GM10266 (cell line): ENCODE measurements around the gene IPO8.

ENCODE experiments used
- DNase-seq: peaks from one replicate; pipeline ENCODE4 v3.0.0; 2012; ENCODE audit errors: extremely low spot score
- CTCF ChIP-seq: IDR thresholded peaks from 2 replicates; pipeline ENCODE4 v1.5.1; 2012; ENCODE audit warnings: mild to moderate bottlenecking, low read depth; ENCODE audit not compliant: control insufficient read depth, insufficient read depth; ENCODE audit errors: missing control alignments

Gene IPO8

DNA sequence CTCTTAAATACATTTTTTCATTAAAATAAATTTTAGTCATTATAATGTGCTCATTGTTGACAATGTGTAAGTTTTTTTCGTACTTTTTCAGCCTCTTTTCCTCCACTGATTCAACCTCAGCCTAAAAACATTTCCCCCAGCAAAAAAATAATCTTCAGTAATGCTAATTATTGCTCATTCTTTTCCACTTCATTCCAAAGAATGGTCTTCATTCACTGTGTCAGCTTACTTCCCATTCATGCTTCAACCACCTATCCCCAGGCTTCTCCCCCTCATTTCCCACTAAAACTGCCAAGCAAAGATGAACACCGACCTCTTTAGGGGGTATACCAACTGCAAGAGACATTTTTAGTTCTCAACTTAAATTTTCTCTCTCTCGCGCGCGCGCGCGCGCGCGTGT lies 2.7 kb upstream of the IPO8 start:
- DNase-seq: no peak
- no peak for TF ChIP-seq CTCF

DNA sequence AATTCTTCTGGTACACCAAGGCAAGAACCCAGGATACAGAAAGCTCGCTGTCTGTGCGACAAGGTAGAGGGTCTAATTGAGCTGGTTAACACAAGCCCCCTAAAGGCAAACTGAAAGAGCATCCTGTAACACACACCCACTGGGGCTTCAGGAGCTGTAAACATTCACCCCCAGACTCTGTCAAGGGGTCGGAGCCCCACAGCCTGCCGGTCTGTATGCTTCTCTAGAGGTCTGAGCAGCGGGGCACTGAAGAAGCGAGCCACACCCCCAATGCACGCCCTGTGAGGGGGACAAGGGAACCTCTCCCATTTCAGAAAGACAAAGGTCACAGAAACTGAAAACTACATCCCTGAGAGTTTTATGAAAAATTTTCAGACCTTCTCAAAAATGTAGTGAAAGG lies 1.3 kb upstream of the IPO8 start:
- TF ChIP-seq CTCF: no peak
- no peak for DNase-seq

- DNase-seq: no peak
- no peak for TF ChIP-seq CTCF
Observed at GRCh38 chr12:30696486-30696885, 817 bp upstream of the IPO8 start.

- no peak for TF ChIP-seq CTCF
Observed at GRCh38 chr12:30696103-30696408, 387 bp upstream of the IPO8 start.

DNA sequence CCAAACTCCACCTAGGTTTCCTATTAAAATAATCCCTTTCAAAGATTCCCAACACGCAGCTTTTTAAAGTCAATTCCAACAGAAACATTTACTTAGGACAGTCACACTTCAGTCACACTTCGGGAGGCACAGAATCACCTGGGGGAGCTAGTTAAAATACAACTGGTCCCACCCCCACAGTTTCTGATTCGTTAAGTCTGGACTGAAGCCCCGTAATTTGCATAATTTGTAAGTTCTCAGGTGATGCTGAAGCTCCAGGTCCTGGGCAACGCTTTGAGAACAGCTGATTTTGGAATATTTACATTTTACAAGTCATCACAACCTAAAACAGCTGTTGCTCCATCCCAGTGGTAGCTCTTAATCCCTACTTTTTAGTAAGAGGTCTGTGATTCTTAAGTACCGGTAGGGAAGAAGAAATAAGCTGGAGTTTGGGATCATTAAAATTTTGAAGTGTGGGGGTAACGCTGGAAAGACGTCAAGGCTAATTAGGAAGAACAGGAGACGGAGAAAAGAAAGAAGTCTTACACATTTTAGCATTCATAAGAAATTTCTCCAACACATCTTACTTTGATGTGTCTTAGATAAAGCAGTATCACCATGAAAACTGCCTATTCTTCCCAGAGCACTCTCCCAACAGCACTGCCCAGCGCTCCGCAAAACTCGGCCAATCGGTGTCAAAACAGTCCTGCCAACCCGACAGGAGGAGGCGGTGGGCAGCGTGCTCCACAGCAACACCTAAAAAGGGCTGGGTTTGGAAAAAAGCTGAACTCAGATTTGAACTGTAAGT lies 1.1 kb downstream of the IPO8 start:
- peak; percentile 24 for DNase-seq
- TF ChIP-seq CTCF: no peak

More at GRCh38 chr12:30696103-30696408, 387 bp upstream of the IPO8 start:
- DNase-seq: no peak

DNA sequence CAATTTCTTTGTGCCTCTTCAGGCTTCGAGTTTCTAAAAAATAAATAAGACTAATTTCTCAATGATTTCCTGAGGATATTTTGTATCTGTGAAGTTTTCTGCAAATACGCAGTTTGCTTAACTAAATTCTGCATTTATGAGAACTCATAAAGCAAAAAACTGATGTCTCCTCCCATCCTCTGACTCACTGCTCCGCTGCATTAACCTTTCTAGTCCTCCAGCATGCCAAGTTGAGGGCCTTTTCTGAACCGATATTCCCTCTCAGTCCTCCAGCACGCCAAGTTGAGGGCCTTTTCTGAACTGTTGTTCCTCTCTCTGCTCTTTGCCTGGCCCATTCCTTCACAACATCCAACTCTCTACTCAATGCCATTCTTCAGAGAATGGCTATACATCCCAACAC lies 3.2 kb downstream of the IPO8 start:
- DNase-seq: no peak
- TF ChIP-seq CTCF: no peak

- DNase-seq: no peak
Observed at GRCh38 chr12:30691122-30691879, 4.4 kb downstream of the IPO8 start.

More at GRCh38 chr12:30691122-30691879, 4.4 kb downstream of the IPO8 start:
- TF ChIP-seq CTCF: no peak
